Measurements from ENCODE around the gene PLEKHA1.

The PLEKHA1 gene

GRCh38 chr10:122476333-122476695 is 101.8 kb downstream of the PLEKHA1 start:
- no peak overlapping the region for H3K27ac ChIP-seq (ENCODE audit: insufficient read depth in 1 of 2, low read depth in 1 of 2, low read length in 2 of 2, poor library complexity in 1 of 2, severe bottlenecking in 2 of 2)
- no peak overlapping the region for H3K4me3 ChIP-seq (ENCODE audit: control insufficient read depth in 1 of 7, extremely low read depth in 1 of 7, insufficient read depth in 4 of 7, low read depth in 2 of 7, low read length in 6 of 7)
- CTCF ChIA-PET, result interaction anchor here (0.6 kb wide), 1 partner anchor 23 kb away, joined by 3 read pairs; no protein-coding TSS in a partner anchor
- peaks cover 0 to under 1% (median 0%) of the 10 kb centered on the region in 5 experiments for H3K9me3 ChIP-seq (ENCODE audit: control extremely low read depth in 1 of 5, control insufficient read depth in 4 of 5, insufficient read depth in 2 of 5, low read depth in 1 of 5, low read length in 4 of 5)
- DNase-seq, result no peak
- peaks cover 3 to 50% (median 20%) of the 10 kb centered on the region in 5 experiments for H3K27me3 ChIP-seq (replicated peaks in 2 of 5; ENCODE audit: control insufficient read depth in 4 of 5, insufficient read depth in 5 of 5, low read length in 4 of 5)
- H3K36me3 ChIP-seq (ENCODE audit: control insufficient read depth in 4 of 4, insufficient read depth in 4 of 4, low read length in 3 of 4), result no peaks in the 10 kb centered on the region
- POLR2A ChIA-PET, result no interaction called here
- 94% methylated on average over 3 of the region's 6 CpGs for WGBS (ENCODE audit: insufficient coverage)
- H3K4me1 ChIP-seq (ENCODE audit: control extremely low read depth in 1 of 4, control insufficient read depth in 4 of 4, insufficient read depth in 4 of 4, low read length in 3 of 4), result peaks cover 0 to 8% (median 0%) of the 10 kb centered on the region in 4 experiments

- Histone ChIP-seq H3K4me1 (ENCODE audit: control extremely low read depth in 1 of 4, control insufficient read depth in 4 of 4, insufficient read depth in 4 of 4, low read length in 3 of 4) (peaks cover 0 to 8% (median 0%) of the 10 kb centered on the region in 4 experiments), H3K36me3 (ENCODE audit: control insufficient read depth in 4 of 4, insufficient read depth in 4 of 4, low read length in 3 of 4) (no peaks in the 10 kb centered on the region), H3K27me3 (replicated peaks in 2 of 5; ENCODE audit: control insufficient read depth in 4 of 5, insufficient read depth in 5 of 5, low read length in 4 of 5) (peaks cover 3 to 51% (median 20%) of the 10 kb centered on the region in 5 experiments), H3K4me3 (ENCODE audit: control insufficient read depth in 1 of 7, extremely low read depth in 1 of 7, insufficient read depth in 4 of 7, low read depth in 2 of 7, low read length in 6 of 7) (no peak overlapping the region), H3K27ac (ENCODE audit: insufficient read depth in 1 of 2, low read depth in 1 of 2, low read length in 2 of 2, poor library complexity in 1 of 2, severe bottlenecking in 2 of 2) (no peak overlapping the region), H3K9me3 (ENCODE audit: control extremely low read depth in 1 of 5, control insufficient read depth in 4 of 5, insufficient read depth in 2 of 5, low read depth in 1 of 5, low read length in 4 of 5) (peaks cover 0 to 3% (median 0%) of the 10 kb centered on the region in 5 experiments)
- DNase-seq, result no peak
- WGBS (ENCODE audit: insufficient coverage), result 93% methylated on average over 5 of the region's 5 CpGs
- ChIA-PET CTCF (no interaction called here), POLR2A (no interaction called here)
These were observed 102.9 kb downstream of the PLEKHA1 start for GRCh38 chr10:122477436-122477835.

- ChIA-PET POLR2A (no interaction called here), CTCF (no interaction called here)
- peaks cover 0 to 38% (median 15%) of the 10 kb centered on the region in 5 experiments for H3K27me3 ChIP-seq (replicated peaks in 2 of 5; ENCODE audit: control insufficient read depth in 4 of 5, insufficient read depth in 5 of 5, low read length in 4 of 5)
- no peaks in the 10 kb centered on the region for H3K36me3 ChIP-seq (ENCODE audit: control insufficient read depth in 4 of 4, insufficient read depth in 4 of 4, low read length in 3 of 4)
- WGBS (ENCODE audit: insufficient coverage), result 100% methylated on average over 1 of the region's 7 CpGs
- no peak for DNase-seq
- no peak overlapping the region for H3K27ac ChIP-seq (ENCODE audit: insufficient read depth in 1 of 2, low read depth in 1 of 2, low read length in 2 of 2, poor library complexity in 1 of 2, severe bottlenecking in 2 of 2)
- H3K4me3 ChIP-seq (ENCODE audit: control insufficient read depth in 1 of 7, extremely low read depth in 1 of 7, insufficient read depth in 4 of 7, low read depth in 2 of 7, low read length in 6 of 7), result no peak overlapping the region
- peaks cover 0 to 7% (median 0%) of the 10 kb centered on the region in 4 experiments for H3K4me1 ChIP-seq (ENCODE audit: control extremely low read depth in 1 of 4, control insufficient read depth in 4 of 4, insufficient read depth in 4 of 4, low read length in 3 of 4)
- H3K9me3 ChIP-seq (ENCODE audit: control extremely low read depth in 1 of 5, control insufficient read depth in 4 of 5, insufficient read depth in 2 of 5, low read depth in 1 of 5, low read length in 4 of 5), result peaks cover 0 to 3% (median 0%) of the 10 kb centered on the region in 5 experiments
These were observed 104.5 kb downstream of the PLEKHA1 start for GRCh38 chr10:122478971-122479370.

GRCh38 chr10:122480146-122480833 is 105.8 kb downstream of the PLEKHA1 start:
- no peak for DNase-seq
- H3K27me3 ChIP-seq (replicated peaks in 2 of 5; ENCODE audit: control insufficient read depth in 4 of 5, insufficient read depth in 5 of 5, low read length in 4 of 5), result peaks cover 0 to 30% (median 7%) of the 10 kb centered on the region in 5 experiments
- peaks cover 0 to 3% (median 0%) of the 10 kb centered on the region in 5 experiments for H3K9me3 ChIP-seq (ENCODE audit: control extremely low read depth in 1 of 5, control insufficient read depth in 4 of 5, insufficient read depth in 2 of 5, low read depth in 1 of 5, low read length in 4 of 5)
- H3K4me3 ChIP-seq (ENCODE audit: control insufficient read depth in 1 of 7, extremely low read depth in 1 of 7, insufficient read depth in 4 of 7, low read depth in 2 of 7, low read length in 6 of 7), result no peak overlapping the region
- H3K36me3 ChIP-seq (ENCODE audit: control insufficient read depth in 4 of 4, insufficient read depth in 4 of 4, low read length in 3 of 4), result no peaks in the 10 kb centered on the region
- H3K27ac ChIP-seq (ENCODE audit: insufficient read depth in 1 of 2, low read depth in 1 of 2, low read length in 2 of 2, poor library complexity in 1 of 2, severe bottlenecking in 2 of 2), result no peak overlapping the region
- ChIA-PET CTCF (no interaction called here), POLR2A (no interaction called here)
- WGBS (ENCODE audit: insufficient coverage), result 96% methylated on average over 9 of the region's 10 CpGs
- H3K4me1 ChIP-seq (ENCODE audit: control extremely low read depth in 1 of 4, control insufficient read depth in 4 of 4, insufficient read depth in 4 of 4, low read length in 3 of 4), result no peaks in the 10 kb centered on the region

- CTCF ChIA-PET, result no interaction called here
- Histone ChIP-seq H3K4me3 (ENCODE audit: control insufficient read depth in 1 of 7, extremely low read depth in 1 of 7, insufficient read depth in 4 of 7, low read depth in 2 of 7, low read length in 6 of 7) (no peak overlapping the region), H3K36me3 (ENCODE audit: control insufficient read depth in 4 of 4, insufficient read depth in 4 of 4, low read length in 3 of 4) (no peaks in the 10 kb centered on the region), H3K27me3 (replicated peaks in 2 of 5; ENCODE audit: control insufficient read depth in 4 of 5, insufficient read depth in 5 of 5, low read length in 4 of 5) (peaks cover 0 to 19% (median 8%) of the 10 kb centered on the region in 5 experiments), H3K9me3 (ENCODE audit: control extremely low read depth in 1 of 5, control insufficient read depth in 4 of 5, insufficient read depth in 2 of 5, low read depth in 1 of 5, low read length in 4 of 5) (peaks cover 0 to 3% (median 0%) of the 10 kb centered on the region in 5 experiments), H3K4me1 (ENCODE audit: control extremely low read depth in 1 of 4, control insufficient read depth in 4 of 4, insufficient read depth in 4 of 4, low read length in 3 of 4) (peaks cover 0 to 4% (median 0%) of the 10 kb centered on the region in 4 experiments), H3K27ac (ENCODE audit: insufficient read depth in 1 of 2, low read depth in 1 of 2, low read length in 2 of 2, poor library complexity in 1 of 2, severe bottlenecking in 2 of 2) (no peak overlapping the region)
- DNase-seq, result no peak
- WGBS (ENCODE audit: insufficient coverage), result 80% methylated on average over 1 of the region's 6 CpGs
- POLR2A ChIA-PET, result no interaction called here
These were observed 107.0 kb downstream of the PLEKHA1 start for GRCh38 chr10:122481296-122482056.
